ENCODE data around the gene SLC16A14.

DNA sequence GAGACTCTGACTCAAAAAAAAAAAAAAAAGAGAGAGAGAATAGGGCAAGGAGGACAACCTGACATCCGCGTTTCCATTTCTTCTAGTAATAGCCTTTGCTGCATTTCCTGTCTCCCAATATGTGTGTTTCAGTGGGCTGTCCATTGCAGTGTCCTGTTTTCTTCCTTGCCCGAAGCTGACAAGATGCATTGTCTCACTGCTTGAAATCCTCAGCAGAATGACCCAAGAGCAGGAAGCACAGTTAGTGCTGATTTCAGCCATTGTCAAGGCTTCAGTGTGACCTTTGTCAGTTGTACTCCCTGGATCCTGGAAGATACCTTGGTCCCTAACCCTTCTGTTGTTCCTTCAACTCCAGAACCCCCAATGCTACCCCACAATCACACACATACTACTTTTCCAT is 71.2 kb downstream of the SLC16A14 start:
- TF ChIP-seq POLR2A (IDR thresholded peaks at IDR 0.05): no peak
- TF ChIP-seq, protein P1, sequence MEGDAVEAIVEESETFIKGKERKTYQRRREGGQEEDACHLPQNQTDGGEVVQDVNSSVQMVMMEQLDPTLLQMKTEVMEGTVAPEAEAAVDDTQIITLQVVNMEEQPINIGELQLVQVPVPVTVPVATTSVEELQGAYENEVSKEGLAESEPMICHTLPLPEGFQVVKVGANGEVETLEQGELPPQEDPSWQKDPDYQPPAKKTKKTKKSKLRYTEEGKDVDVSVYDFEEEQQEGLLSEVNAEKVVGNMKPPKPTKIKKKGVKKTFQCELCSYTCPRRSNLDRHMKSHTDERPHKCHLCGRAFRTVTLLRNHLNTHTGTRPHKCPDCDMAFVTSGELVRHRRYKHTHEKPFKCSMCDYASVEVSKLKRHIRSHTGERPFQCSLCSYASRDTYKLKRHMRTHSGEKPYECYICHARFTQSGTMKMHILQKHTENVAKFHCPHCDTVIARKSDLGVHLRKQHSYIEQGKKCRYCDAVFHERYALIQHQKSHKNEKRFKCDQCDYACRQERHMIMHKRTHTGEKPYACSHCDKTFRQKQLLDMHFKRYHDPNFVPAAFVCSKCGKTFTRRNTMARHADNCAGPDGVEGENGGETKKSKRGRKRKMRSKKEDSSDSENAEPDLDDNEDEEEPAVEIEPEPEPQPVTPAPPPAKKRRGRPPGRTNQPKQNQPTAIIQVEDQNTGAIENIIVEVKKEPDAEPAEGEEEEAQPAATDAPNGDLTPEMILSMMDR (IDR thresholded peaks at IDR 0.05): no peak
- TF ChIP-seq EP300 (IDR thresholded peaks at IDR 0.05): no peak
- TF ChIP-seq POLR2AphosphoS5 (IDR thresholded peaks at IDR 0.05): no peak
